GM23338 (cell line): ENCODE measurements around the gene SMIM35. TPM values are rescaled to one million over a fixed set of nuclear protein-coding genes. Genes with fewer than 3 reads are reported as not detected.

ENCODE experiments used
- ATAC-seq: fragments of 200-7000 bp; cut with Tn5 transposase; 3 replicates; pipeline ENCODE4 v1.9.1; 2020
- DNase-seq: peaks from one replicate; pipeline ENCODE4 v3.0.0-alpha.2; 2015; ENCODE audit warnings: low spot score
- H2AFZ ChIP-seq: fragments of 200-600 bp; sonication (generic); 2 replicates; pipeline ENCODE4 v1.8.0; 2016; ENCODE audit warnings: antibody characterized with exemption, mild to moderate bottlenecking, moderate library complexity
- H3F3A ChIP-seq: fragments of 200-600 bp; sonication (generic); replicated peaks from 2 replicates; pipeline ENCODE4 v1.8.0; 2017; ENCODE audit warnings: antibody characterized with exemption, mixed run types, low read depth
- H3K27ac ChIP-seq: fragments of 200-600 bp; sonication (generic); 2 replicates; pipeline ENCODE4 v1.6.1; 2016; ENCODE audit warnings: low read depth
- H3K27me3 ChIP-seq: fragments of 200-600 bp; sonication (generic); 2 replicates; pipeline ENCODE4 v1.8.0; 2016; ENCODE audit warnings: mild to moderate bottlenecking, mixed run types, moderate library complexity; ENCODE audit not compliant: insufficient read depth
- H3K36me3 ChIP-seq: fragments of 200-600 bp; sonication (generic); 2 replicates; pipeline ENCODE4 v1.8.0; 2016; ENCODE audit warnings: mild to moderate bottlenecking; ENCODE audit not compliant: insufficient read depth
- H3K4me1 ChIP-seq: fragments of 200-600 bp; sonication (generic); 2 replicates; pipeline ENCODE4 v1.8.0; 2016; ENCODE audit warnings: mild to moderate bottlenecking, moderate library complexity; ENCODE audit not compliant: insufficient read depth
- H3K4me2 ChIP-seq: fragments of 200-600 bp; sonication (generic); 2 replicates; pipeline ENCODE4 v1.7.1; 2017; ENCODE audit warnings: mixed run types
- H3K4me3 ChIP-seq: fragments of 200-600 bp; sonication (generic); 2 replicates; pipeline ENCODE4 v1.6.1; 2016; ENCODE audit warnings: mixed run types
- H3K79me2 ChIP-seq: fragments of 200-600 bp; sonication (generic); replicated peaks from 2 replicates; pipeline ENCODE4 v1.8.0; 2017; ENCODE audit warnings: mild to moderate bottlenecking; ENCODE audit not compliant: insufficient read depth
- H3K9me2 ChIP-seq: fragments of 200-600 bp; sonication (generic); 2 replicates; pipeline ENCODE4 v1.8.0; 2017; ENCODE audit not compliant: insufficient read depth
- H4K20me1 ChIP-seq: fragments of 200-600 bp; sonication (generic); replicated peaks from 2 replicates; pipeline ENCODE4 v1.8.0; 2017; ENCODE audit warnings: mild to moderate bottlenecking; ENCODE audit not compliant: insufficient read depth
- H3K27ac Mint-ChIP-seq: 2 replicates; pipeline ENCODE4 v1.8.0; 2020; ENCODE audit warnings: inconsistent platforms, mild to moderate bottlenecking, moderate library complexity, mixed read lengths
- H3K27me3 Mint-ChIP-seq: 3 replicates; pipeline ENCODE4 v1.8.0; 2022; ENCODE audit warnings: low read depth, mild to moderate bottlenecking, moderate library complexity, mixed read lengths, inconsistent platforms; ENCODE audit not compliant: insufficient read depth, poor library complexity
- H3K36me3 Mint-ChIP-seq: 3 replicates; pipeline ENCODE4 v1.8.0; 2021; ENCODE audit warnings: low read depth, mild to moderate bottlenecking, inconsistent platforms, moderate library complexity, mixed read lengths
- H3K4me1 Mint-ChIP-seq: 3 replicates; pipeline ENCODE4 v1.8.0; 2020; ENCODE audit warnings: mild to moderate bottlenecking, inconsistent platforms, mixed read lengths
- H3K4me3 Mint-ChIP-seq: 3 replicates; pipeline ENCODE4 v1.8.0; 2021; ENCODE audit warnings: moderate library complexity, mild to moderate bottlenecking, inconsistent platforms, mixed read lengths
- H3K9me3 Mint-ChIP-seq: 3 replicates; pipeline ENCODE4 v1.8.0; 2020; ENCODE audit warnings: moderate library complexity, mild to moderate bottlenecking, inconsistent platforms, mixed read lengths
- CREB1 ChIP-seq: fragments of 250-450 bp; sonication (Bioruptor Pico); IDR thresholded peaks from 2 replicates; pipeline ENCODE4 v1.5.0; 2020; ENCODE audit warnings: low read depth, mild to moderate bottlenecking, moderate library complexity
- EZH2 ChIP-seq: fragments of 200-600 bp; sonication (generic); IDR thresholded peaks from one replicate; pipeline ENCODE4 v1.8.0; 2017; ENCODE audit warnings: antibody characterized with exemption, mild to moderate bottlenecking, low read depth; ENCODE audit not compliant: unreplicated experiment
- EZH2phosphoT487 ChIP-seq: fragments of 200-600 bp; sonication (generic); IDR thresholded peaks from one replicate; pipeline ENCODE4 v1.8.1; 2018; ENCODE audit warnings: antibody characterized with exemption; ENCODE audit not compliant: unreplicated experiment
- NANOG ChIP-seq: IDR thresholded peaks from 2 replicates; pipeline ENCODE4 v1.6.1; 2016; ENCODE audit warnings: antibody characterized with exemption, borderline replicate concordance
- POLR2AphosphoS5 ChIP-seq: IDR thresholded peaks from 2 replicates; pipeline ENCODE4 v1.6.1; 2016; ENCODE audit warnings: antibody characterized with exemption, low read depth
- STAT1 ChIP-seq: IDR thresholded peaks from one replicate; pipeline ENCODE4 v1.6.1; 2016; ENCODE audit warnings: antibody characterized with exemption; ENCODE audit not compliant: unreplicated experiment
- ZNF114 ChIP-seq: fragments of 250-450 bp; sonication (Bioruptor Pico); IDR thresholded peaks from 2 replicates; pipeline ENCODE4 v1.5.0; 2020; ENCODE audit warnings: mild to moderate bottlenecking, moderate library complexity
- polyA plus RNA-seq: library from polyadenylated mRNA; unstranded; fragments of >200 nt; fragmentation: Nextera tagmentation; extraction: Ambion mirVana; gene quantifications from 2 replicates; pipeline ENCODE4 v1.2.1, GENCODE V29; 2016
- total RNA-seq: library from RNA; depleted of rRNA; stranded (reverse); fragments of >200 nt; shearing (Covaris generic); gene quantifications from 2 replicates; pipeline ENCODE4 v1.2.3, GENCODE V29; 2014
- TF ChIP-seq, protein P1 (sequence below), 2 experiments: fragments of 200-600 bp in 1 of 2; sonication (generic) in 1 of 2; conservative IDR thresholded peaks; 2 replicates each; pipeline versions ENCODE4 v1.5.1 to v1.6.1; 2016 to 2017; ENCODE audit warnings: antibody characterized with exemption in 2 of 2, low read depth in 2 of 2, mild to moderate bottlenecking in 2 of 2, moderate library complexity in 1 of 2
- TF ChIP-seq, protein P2 (sequence below): IDR thresholded peaks from 2 replicates; pipeline ENCODE4 v1.6.1; 2016; ENCODE audit warnings: antibody characterized with exemption
- TF ChIP-seq, protein P3 (sequence below): fragments of 250-450 bp; sonication (Bioruptor Pico); IDR thresholded peaks from 2 replicates; pipeline ENCODE4 v1.5.0; 2020; ENCODE audit warnings: mild to moderate bottlenecking, moderate library complexity

The SMIM35 gene
- total and polyA plus RNA-seq, 2 experiments from 2014 or later = not detected

DNA sequence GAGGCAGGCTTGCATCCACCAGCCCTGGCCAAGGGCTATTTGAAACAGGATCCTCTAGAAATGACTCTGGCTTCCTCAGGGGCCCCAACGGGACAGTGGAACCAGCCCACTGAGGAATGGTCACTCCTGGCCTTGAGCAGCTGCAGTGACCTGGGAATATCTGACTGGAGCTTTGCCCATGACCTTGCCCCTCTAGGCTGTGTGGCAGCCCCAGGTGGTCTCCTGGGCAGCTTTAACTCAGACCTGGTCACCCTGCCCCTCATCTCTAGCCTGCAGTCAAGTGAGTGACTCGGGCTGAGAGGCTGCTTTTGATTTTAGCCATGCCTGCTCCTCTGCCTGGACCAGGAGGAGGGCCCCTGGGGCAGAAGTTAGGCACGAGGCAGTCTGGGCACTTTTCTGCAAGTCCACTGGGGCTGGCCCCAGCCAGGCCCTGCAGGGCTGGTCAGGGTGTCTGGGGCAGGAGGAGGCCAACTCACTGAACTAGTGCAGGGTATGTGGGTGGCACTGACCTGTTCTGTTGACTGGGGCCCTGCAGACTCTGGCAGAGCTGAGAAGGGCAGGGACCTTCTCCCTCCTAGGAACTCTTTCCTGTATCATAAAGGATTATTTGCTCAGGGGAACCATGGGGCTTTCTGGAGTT is 87.3 kb downstream of the SMIM35 start:
- ATAC-seq (no peak), DNase-seq (no peak)
- peaks cover 4% of the 10 kb centered on the region for H3K27me3 Mint-ChIP-seq
- H3K27ac Mint-ChIP-seq = no peak overlapping the region
- no peak overlapping the region for H3K4me3 ChIP-seq
- H3K36me3 ChIP-seq = no peaks in the 10 kb centered on the region
- H3K27me3 ChIP-seq = no peaks in the 10 kb centered on the region
- peaks cover 11% of the 10 kb centered on the region for H3K4me1 Mint-ChIP-seq
- H4K20me1 ChIP-seq = no peaks in the 10 kb centered on the region
- H3K4me1 ChIP-seq = peaks cover 4% of the 10 kb centered on the region; the same call in 1 of the 2 replicates
- no peak for TF ChIP-seq EZH2phosphoT487
- no peak for TF ChIP-seq ZNF114 (CRISPR knock-in tag)
- no peak for TF ChIP-seq STAT1
- no peak for TF ChIP-seq CREB1 (CRISPR knock-in tag)
- TF ChIP-seq NANOG = no peak
- TF ChIP-seq EZH2 = no peak
- TF ChIP-seq, protein P1, sequence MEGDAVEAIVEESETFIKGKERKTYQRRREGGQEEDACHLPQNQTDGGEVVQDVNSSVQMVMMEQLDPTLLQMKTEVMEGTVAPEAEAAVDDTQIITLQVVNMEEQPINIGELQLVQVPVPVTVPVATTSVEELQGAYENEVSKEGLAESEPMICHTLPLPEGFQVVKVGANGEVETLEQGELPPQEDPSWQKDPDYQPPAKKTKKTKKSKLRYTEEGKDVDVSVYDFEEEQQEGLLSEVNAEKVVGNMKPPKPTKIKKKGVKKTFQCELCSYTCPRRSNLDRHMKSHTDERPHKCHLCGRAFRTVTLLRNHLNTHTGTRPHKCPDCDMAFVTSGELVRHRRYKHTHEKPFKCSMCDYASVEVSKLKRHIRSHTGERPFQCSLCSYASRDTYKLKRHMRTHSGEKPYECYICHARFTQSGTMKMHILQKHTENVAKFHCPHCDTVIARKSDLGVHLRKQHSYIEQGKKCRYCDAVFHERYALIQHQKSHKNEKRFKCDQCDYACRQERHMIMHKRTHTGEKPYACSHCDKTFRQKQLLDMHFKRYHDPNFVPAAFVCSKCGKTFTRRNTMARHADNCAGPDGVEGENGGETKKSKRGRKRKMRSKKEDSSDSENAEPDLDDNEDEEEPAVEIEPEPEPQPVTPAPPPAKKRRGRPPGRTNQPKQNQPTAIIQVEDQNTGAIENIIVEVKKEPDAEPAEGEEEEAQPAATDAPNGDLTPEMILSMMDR (conservative IDR thresholded peaks at IDR 0.05; ENCODE audit: low read depth in 2 of 2) = no peak
- TF ChIP-seq, protein P2, sequence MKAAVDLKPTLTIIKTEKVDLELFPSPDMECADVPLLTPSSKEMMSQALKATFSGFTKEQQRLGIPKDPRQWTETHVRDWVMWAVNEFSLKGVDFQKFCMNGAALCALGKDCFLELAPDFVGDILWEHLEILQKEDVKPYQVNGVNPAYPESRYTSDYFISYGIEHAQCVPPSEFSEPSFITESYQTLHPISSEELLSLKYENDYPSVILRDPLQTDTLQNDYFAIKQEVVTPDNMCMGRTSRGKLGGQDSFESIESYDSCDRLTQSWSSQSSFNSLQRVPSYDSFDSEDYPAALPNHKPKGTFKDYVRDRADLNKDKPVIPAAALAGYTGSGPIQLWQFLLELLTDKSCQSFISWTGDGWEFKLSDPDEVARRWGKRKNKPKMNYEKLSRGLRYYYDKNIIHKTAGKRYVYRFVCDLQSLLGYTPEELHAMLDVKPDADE = no peak
- TF ChIP-seq, protein P3, sequence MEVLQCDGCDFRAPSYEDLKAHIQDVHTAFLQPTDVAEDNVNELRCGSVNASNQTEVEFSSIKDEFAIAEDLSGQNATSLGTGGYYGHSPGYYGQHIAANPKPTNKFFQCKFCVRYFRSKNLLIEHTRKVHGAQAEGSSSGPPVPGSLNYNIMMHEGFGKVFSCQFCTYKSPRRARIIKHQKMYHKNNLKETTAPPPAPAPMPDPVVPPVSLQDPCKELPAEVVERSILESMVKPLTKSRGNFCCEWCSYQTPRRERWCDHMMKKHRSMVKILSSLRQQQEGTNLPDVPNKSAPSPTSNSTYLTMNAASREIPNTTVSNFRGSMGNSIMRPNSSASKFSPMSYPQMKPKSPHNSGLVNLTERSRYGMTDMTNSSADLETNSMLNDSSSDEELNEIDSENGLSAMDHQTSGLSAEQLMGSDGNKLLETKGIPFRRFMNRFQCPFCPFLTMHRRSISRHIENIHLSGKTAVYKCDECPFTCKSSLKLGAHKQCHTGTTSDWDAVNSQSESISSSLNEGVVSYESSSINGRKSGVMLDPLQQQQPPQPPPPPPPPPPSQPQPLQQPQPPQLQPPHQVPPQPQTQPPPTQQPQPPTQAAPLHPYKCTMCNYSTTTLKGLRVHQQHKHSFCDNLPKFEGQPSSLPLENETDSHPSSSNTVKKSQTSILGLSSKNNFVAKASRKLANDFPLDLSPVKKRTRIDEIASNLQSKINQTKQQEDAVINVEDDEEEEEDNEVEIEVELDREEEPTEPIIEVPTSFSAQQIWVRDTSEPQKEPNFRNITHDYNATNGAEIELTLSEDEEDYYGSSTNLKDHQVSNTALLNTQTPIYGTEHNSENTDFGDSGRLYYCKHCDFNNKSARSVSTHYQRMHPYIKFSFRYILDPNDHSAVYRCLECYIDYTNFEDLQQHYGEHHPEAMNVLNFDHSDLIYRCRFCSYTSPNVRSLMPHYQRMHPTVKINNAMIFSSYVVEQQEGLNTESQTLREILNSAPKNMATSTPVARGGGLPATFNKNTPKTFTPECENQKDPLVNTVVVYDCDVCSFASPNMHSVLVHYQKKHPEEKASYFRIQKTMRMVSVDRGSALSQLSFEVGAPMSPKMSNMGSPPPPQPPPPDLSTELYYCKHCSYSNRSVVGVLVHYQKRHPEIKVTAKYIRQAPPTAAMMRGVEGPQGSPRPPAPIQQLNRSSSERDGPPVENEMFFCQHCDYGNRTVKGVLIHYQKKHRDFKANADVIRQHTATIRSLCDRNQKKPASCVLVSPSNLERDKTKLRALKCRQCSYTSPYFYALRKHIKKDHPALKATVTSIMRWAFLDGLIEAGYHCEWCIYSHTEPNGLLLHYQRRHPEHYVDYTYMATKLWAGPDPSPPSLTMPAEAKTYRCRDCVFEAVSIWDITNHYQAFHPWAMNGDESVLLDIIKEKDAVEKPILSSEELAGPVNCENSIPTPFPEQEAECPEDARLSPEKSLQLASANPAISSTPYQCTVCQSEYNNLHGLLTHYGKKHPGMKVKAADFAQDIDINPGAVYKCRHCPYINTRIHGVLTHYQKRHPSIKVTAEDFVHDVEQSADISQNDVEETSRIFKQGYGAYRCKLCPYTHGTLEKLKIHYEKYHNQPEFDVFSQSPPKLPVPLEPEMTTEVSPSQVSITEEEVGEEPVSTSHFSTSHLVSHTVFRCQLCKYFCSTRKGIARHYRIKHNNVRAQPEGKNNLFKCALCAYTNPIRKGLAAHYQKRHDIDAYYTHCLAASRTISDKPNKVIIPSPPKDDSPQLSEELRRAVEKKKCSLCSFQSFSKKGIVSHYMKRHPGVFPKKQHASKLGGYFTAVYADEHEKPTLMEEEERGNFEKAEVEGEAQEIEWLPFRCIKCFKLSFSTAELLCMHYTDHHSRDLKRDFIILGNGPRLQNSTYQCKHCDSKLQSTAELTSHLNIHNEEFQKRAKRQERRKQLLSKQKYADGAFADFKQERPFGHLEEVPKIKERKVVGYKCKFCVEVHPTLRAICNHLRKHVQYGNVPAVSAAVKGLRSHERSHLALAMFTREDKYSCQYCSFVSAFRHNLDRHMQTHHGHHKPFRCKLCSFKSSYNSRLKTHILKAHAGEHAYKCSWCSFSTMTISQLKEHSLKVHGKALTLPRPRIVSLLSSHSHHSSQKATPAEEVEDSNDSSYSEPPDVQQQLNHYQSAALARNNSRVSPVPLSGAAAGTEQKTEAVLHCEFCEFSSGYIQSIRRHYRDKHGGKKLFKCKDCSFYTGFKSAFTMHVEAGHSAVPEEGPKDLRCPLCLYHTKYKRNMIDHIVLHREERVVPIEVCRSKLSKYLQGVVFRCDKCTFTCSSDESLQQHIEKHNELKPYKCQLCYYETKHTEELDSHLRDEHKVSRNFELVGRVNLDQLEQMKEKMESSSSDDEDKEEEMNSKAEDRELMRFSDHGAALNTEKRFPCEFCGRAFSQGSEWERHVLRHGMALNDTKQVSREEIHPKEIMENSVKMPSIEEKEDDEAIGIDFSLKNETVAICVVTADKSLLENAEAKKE (CRISPR knock-in tag) = no peak
- no peak for TF ChIP-seq POLR2AphosphoS5
- H3F3A ChIP-seq = no peaks in the 10 kb centered on the region
- no peaks in the 10 kb centered on the region for H3K79me2 ChIP-seq
- no peaks in the 10 kb centered on the region for H3K9me2 ChIP-seq
- H3K4me3 Mint-ChIP-seq = no peak overlapping the region
- no peak overlapping the region for H2AFZ ChIP-seq
- H3K27ac ChIP-seq = no peak overlapping the region
- no peaks in the 10 kb centered on the region for H3K9me3 Mint-ChIP-seq
- no peak overlapping the region for H3K4me2 ChIP-seq
- no peaks in the 10 kb centered on the region for H3K36me3 Mint-ChIP-seq
